IMR-90 (cell line): ENCODE results near the gene CYB5RL. TPM values are rescaled to one million over a fixed set of nuclear protein-coding genes. Genes with fewer than 3 reads are reported as not detected.

Source experiments
- ATAC-seq: fragments of 200-7000 bp; cut with Tn5 transposase; 2 replicates; pipeline ENCODE4 v1.9.1; 2020; ENCODE audit warnings: low read depth, mild to moderate bottlenecking, moderate library complexity
- BruUV-seq: library from RNA; stranded (reverse); fragments of 400-500 nt; replicated peaks from 2 replicates; lab custom pipeline; 2021; lab: Mats Ljungman, UMichigan
- CTCF ChIA-PET: fragments of 300-600 bp; formaldehyde crosslinking; extraction: SDS; loops from one replicate; lab custom pipeline; 2021; ENCODE audit warnings: antibody characterized with exemption; lab: Yijun Ruan, JAX
- POLR2A ChIA-PET: fragments of 300-600 bp; sonication (Branson Sonifier 250); formaldehyde crosslinking; loops from one replicate; lab custom pipeline; 2022; ENCODE audit warnings: antibody characterized with exemption; ENCODE audit not compliant: unreplicated experiment; lab: Charles Lee
- DNase-seq: peaks from one replicate; pipeline ENCODE4 v3.0.0; 2013
- H2AFZ ChIP-seq: replicated peaks from 2 replicates; pipeline ENCODE3; 2013; ENCODE audit warnings: low read length, mild to moderate bottlenecking; ENCODE audit not compliant: poor library complexity
- H2AK5ac ChIP-seq: 2 replicates; pipeline ENCODE4 v1.6.1; 2013; ENCODE audit warnings: low read depth, low read length, inconsistent platforms
- H2AK9ac ChIP-seq: replicated peaks from 2 replicates; pipeline ENCODE3; 2013; ENCODE audit warnings: mild to moderate bottlenecking, low read depth, low read length, moderate library complexity; ENCODE audit not compliant: poor library complexity
- H2BK120ac ChIP-seq: 2 replicates; pipeline ENCODE4 v1.6.1; 2013; ENCODE audit warnings: low read depth, low read length, inconsistent platforms
- H2BK15ac ChIP-seq: 3 replicates; pipeline ENCODE4 v1.6.1; 2013; ENCODE audit warnings: low read depth, low read length, inconsistent platforms
- H2BK20ac ChIP-seq: 2 replicates; pipeline ENCODE4 v1.6.1; 2013; ENCODE audit warnings: low read depth, mild to moderate bottlenecking, inconsistent platforms, low read length, moderate library complexity
- H2BK5ac ChIP-seq: 2 replicates; pipeline ENCODE4 v1.6.1; 2013; ENCODE audit warnings: mild to moderate bottlenecking, low read depth, low read length, inconsistent platforms; ENCODE audit not compliant: poor library complexity, severe bottlenecking
- H3K14ac ChIP-seq: replicated peaks from 2 replicates; pipeline ENCODE4 v1.6.1; 2013; ENCODE audit warnings: low read depth, low read length, inconsistent platforms
- H3K18ac ChIP-seq: 2 replicates; pipeline ENCODE4 v1.6.1; 2013; ENCODE audit warnings: low read depth, low read length, control low read depth
- H3K23ac ChIP-seq: 2 replicates; pipeline ENCODE4 v1.6.1; 2013; ENCODE audit warnings: low read depth, low read length, inconsistent platforms
- H3K27ac ChIP-seq: 2 replicates; pipeline ENCODE4 v1.5.1; 2013; ENCODE audit warnings: mild to moderate bottlenecking, control low read depth, low read length; ENCODE audit not compliant: insufficient read depth
- H3K27me3 ChIP-seq: 2 replicates; pipeline ENCODE4 v1.6.1; 2013; ENCODE audit warnings: low read length; ENCODE audit not compliant: control insufficient read depth, insufficient read depth
- H3K36me3 ChIP-seq: 2 replicates; pipeline ENCODE4 v1.6.1; 2013; ENCODE audit warnings: low read length, mixed read lengths; ENCODE audit not compliant: control insufficient read depth, insufficient read depth
- H3K4ac ChIP-seq: 2 replicates; pipeline ENCODE4 v1.6.1; 2013; ENCODE audit warnings: low read depth, low read length, inconsistent platforms
- H3K4me1 ChIP-seq: 2 replicates; pipeline ENCODE4 v1.6.1; 2013; ENCODE audit warnings: low read length, mixed read lengths; ENCODE audit not compliant: control insufficient read depth, insufficient read depth
- H3K4me2 ChIP-seq: 2 replicates; pipeline ENCODE4 v1.6.1; 2013; ENCODE audit warnings: low read depth, mild to moderate bottlenecking, control low read depth, low read length, moderate library complexity
- H3K4me3 ChIP-seq: 2 replicates; pipeline ENCODE4 v1.5.1; 2013; ENCODE audit warnings: low read depth, mild to moderate bottlenecking, control low read depth, low read length, moderate library complexity; ENCODE audit not compliant: insufficient read depth
- H3K56ac ChIP-seq: 2 replicates; pipeline ENCODE4 v1.6.1; 2013; ENCODE audit warnings: low read length, inconsistent platforms; ENCODE audit not compliant: insufficient read depth; ENCODE audit errors: extremely low read depth
- H3K79me1 ChIP-seq, 2 experiments: 2 replicates each; pipeline ENCODE4 v1.6.1; 2013; ENCODE audit warnings: low read length in 2 of 2, inconsistent platforms in 1 of 2, low read depth in 1 of 2
- H3K9ac ChIP-seq: 2 replicates; pipeline ENCODE4 v1.6.1; 2013; ENCODE audit warnings: low read depth, low read length, control low read depth
- H3K9me1 ChIP-seq: 2 replicates; pipeline ENCODE4 v1.6.1; 2013; ENCODE audit warnings: low read length, inconsistent platforms; ENCODE audit not compliant: insufficient read depth
- H3K9me3 ChIP-seq: 2 replicates; pipeline ENCODE4 v1.6.1; 2013; ENCODE audit warnings: low read length; ENCODE audit not compliant: control insufficient read depth, insufficient read depth
- H4K20me1 ChIP-seq: 2 replicates; pipeline ENCODE4 v1.6.1; 2013; ENCODE audit warnings: low read length, inconsistent platforms; ENCODE audit not compliant: insufficient read depth
- H4K5ac ChIP-seq: 2 replicates; pipeline ENCODE4 v1.6.1; 2013; ENCODE audit warnings: mild to moderate bottlenecking, low read depth, low read length, control low read depth
- H4K8ac ChIP-seq, 2 experiments: 2 replicates each; pipeline ENCODE4 v1.6.1; 2013; ENCODE audit warnings: low read depth in 2 of 2, low read length in 2 of 2, control low read depth in 1 of 2, inconsistent platforms in 1 of 2
- H4K91ac ChIP-seq: 2 replicates; pipeline ENCODE4 v1.6.1; 2013; ENCODE audit warnings: low read depth, low read length, inconsistent platforms; ENCODE audit not compliant: insufficient read depth
- BHLHE40 ChIP-seq: fragments of 150-350 bp; IDR thresholded peaks from 2 replicates; pipeline ENCODE4 v1.6.1; 2016; ENCODE audit warnings: mild to moderate bottlenecking, low read depth, low read length
- CHD1 ChIP-seq: IDR thresholded peaks from 2 replicates; pipeline ENCODE4 v1.6.1; 2012; ENCODE audit warnings: low read depth, low read length, improper control_type of control experiment
- MAFK ChIP-seq: IDR thresholded peaks from 2 replicates; pipeline ENCODE4 v1.6.1; 2012; ENCODE audit warnings: low read depth, low read length, improper control_type of control experiment
- MAZ ChIP-seq: IDR thresholded peaks from 2 replicates; pipeline ENCODE4 v1.6.1; 2012; ENCODE audit warnings: low read depth, mild to moderate bottlenecking, low read length, improper control_type of control experiment, moderate library complexity, borderline replicate concordance
- MXI1 ChIP-seq: IDR thresholded peaks from 2 replicates; pipeline ENCODE4 v1.6.1; 2012; ENCODE audit warnings: low read depth, mild to moderate bottlenecking, low read length, moderate library complexity, borderline replicate concordance
- NFE2L2 ChIP-seq: fragments of 150-350 bp; IDR thresholded peaks from 2 replicates; pipeline ENCODE4 v1.6.1; 2016; ENCODE audit warnings: low read depth, mild to moderate bottlenecking, low read length
- POLR2A ChIP-seq: IDR thresholded peaks from 2 replicates; pipeline ENCODE4 v1.6.1; 2012; ENCODE audit warnings: mild to moderate bottlenecking, low read depth, low read length
- RAD21 ChIP-seq: IDR thresholded peaks from 2 replicates; pipeline ENCODE4 v1.6.1; 2012; ENCODE audit warnings: low read length, improper control_type of control experiment
- RCOR1 ChIP-seq: IDR thresholded peaks from 2 replicates; pipeline ENCODE4 v1.6.1; 2012; ENCODE audit warnings: mild to moderate bottlenecking, low read length, improper control_type of control experiment; ENCODE audit not compliant: insufficient replicate concordance
- RFX5 ChIP-seq: IDR thresholded peaks from 2 replicates; pipeline ENCODE4 v1.8.0; 2012; ENCODE audit warnings: low read depth, mild to moderate bottlenecking, low read length, moderate library complexity
- USF2 ChIP-seq: fragments of 150-350 bp; IDR thresholded peaks from 2 replicates; pipeline ENCODE4 v1.6.1; 2017; ENCODE audit warnings: mild to moderate bottlenecking, antibody characterized with exemption, low read length, low read depth
- WGBS, 2 experiments: methylation state at CpG; one replicate each; pipeline versions ENCODE4 v1.1.5 to v1.1.7; 2013; ENCODE audit warnings: missing lambda C conversion rate in 2 of 2; ENCODE audit not compliant: insufficient read length in 1 of 2; ENCODE audit errors: extremely low coverage in 2 of 2; 5-methylcytosine and 5-hydroxymethylcytosine counted together
- dilution Hi-C: fragments of 300-500 bp; cut with HindIII; formaldehyde crosslinking; loops from one replicate; pipeline ENCODE4 v1.14.3; 2018; ENCODE audit warnings: low sequenced_read_pairs; ENCODE audit not compliant: unreplicated experiment
- in situ Hi-C: fragments of 300-500 bp; cut with MboI; formaldehyde crosslinking; loops from 3 replicates; pipeline ENCODE4 v1.14.3; 2019; ENCODE audit warnings: low sequenced_read_pairs, inconsistent platforms, mixed read lengths
- intact Hi-C: fragments of 100-400 bp; cut with micrococcal nuclease; formaldehyde crosslinking; loops from 2 replicates; pipeline ENCODE4 v1.10.0; 2022
- polyA plus RNA-seq, 3 experiments: library from polyadenylated mRNA; depleted of rRNA; stranded (reverse); fragments of >200 nt; gene quantifications; 2 replicates each; pipeline ENCODE4 v1.2.3, GENCODE V29; 2012; ENCODE audit warnings: low replicate concordance in 1 of 3
- total RNA-seq: library from RNA; depleted of rRNA; stranded (reverse); fragments of >200 nt; gene quantifications from 2 replicates; pipeline ENCODE4 v1.2.3, GENCODE V29; 2012
- TF ChIP-seq, protein P1 (sequence below): fragments of 150-350 bp; IDR thresholded peaks from 2 replicates; pipeline ENCODE4 v1.6.1; 2016; ENCODE audit warnings: low read depth, mild to moderate bottlenecking, low read length, moderate library complexity, borderline replicate concordance

The CYB5RL gene
- total and polyA plus RNA-seq, 2 of the 4 experiments (the other 2 are of a cell fraction) = 3.8 to 4.3 TPM

GRCh38 chr1:54174106-54174505 lies 25.7 kb downstream of the CYB5RL start:
- Histone ChIP-seq H3K36me3 (peaks cover 2% of the 10 kb centered on the region; the same call in 1 of the 2 replicates), H3K18ac (no peak overlapping the region), H3K9me3 (no peaks in the 10 kb centered on the region), H3K27me3 (no peaks in the 10 kb centered on the region), H3K4me2 (no peak overlapping the region), H3K14ac (no peak overlapping the region), H2AK5ac (no peak overlapping the region), H3K27ac (no peak overlapping the region), H3K79me1 (no peaks in the 10 kb centered on the region), H3K56ac (no peak overlapping the region), H4K8ac (no peak overlapping the region), H3K4ac (no peak overlapping the region), H3K4me1 (0 out of 2 replicates have a peak, but pooled peaks cover 2% of the 10 kb centered on the region), H2AFZ (no peak overlapping the region), H4K5ac (no peak overlapping the region), H2BK120ac (no peak overlapping the region), H2BK20ac (no peak overlapping the region), H3K9me1 (no peaks in the 10 kb centered on the region), H4K20me1 (no peaks in the 10 kb centered on the region), H3K4me3 (no peak overlapping the region), H2BK15ac (no peak overlapping the region), H2AK9ac (no peak overlapping the region), H4K91ac (no peak overlapping the region), H3K9ac (no peak overlapping the region), H3K23ac (no peak overlapping the region), H2BK5ac (no peak overlapping the region)
- dilution Hi-C loops (no loop called here), intact Hi-C loops (no loop called here), in situ Hi-C loops (no loop called here)
- no peak for TF ChIP-seq MXI1
- no peak for TF ChIP-seq RFX5
- TF ChIP-seq POLR2A = no peak
- TF ChIP-seq MAFK = no peak
- no peak for TF ChIP-seq USF2
- no peak for TF ChIP-seq BHLHE40
- no peak for TF ChIP-seq NFE2L2
- TF ChIP-seq, protein P1, sequence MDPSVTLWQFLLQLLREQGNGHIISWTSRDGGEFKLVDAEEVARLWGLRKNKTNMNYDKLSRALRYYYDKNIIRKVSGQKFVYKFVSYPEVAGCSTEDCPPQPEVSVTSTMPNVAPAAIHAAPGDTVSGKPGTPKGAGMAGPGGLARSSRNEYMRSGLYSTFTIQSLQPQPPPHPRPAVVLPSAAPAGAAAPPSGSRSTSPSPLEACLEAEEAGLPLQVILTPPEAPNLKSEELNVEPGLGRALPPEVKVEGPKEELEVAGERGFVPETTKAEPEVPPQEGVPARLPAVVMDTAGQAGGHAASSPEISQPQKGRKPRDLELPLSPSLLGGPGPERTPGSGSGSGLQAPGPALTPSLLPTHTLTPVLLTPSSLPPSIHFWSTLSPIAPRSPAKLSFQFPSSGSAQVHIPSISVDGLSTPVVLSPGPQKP = no peak
- TF ChIP-seq RCOR1 = no peak
- no peak for TF ChIP-seq MAZ
- TF ChIP-seq CHD1 = no peak
- no peak for TF ChIP-seq RAD21
- WGBS, 2 experiments = no CpG with 5 or more reads among the region's 4 CpGs
- BruUV-seq = no TSS peak
- DNase-seq = no peak
- no peak for ATAC-seq
- POLR2A ChIA-PET = no interaction called here
- CTCF ChIA-PET = no interaction called here
